Central memory CD4-positive, alpha-beta T cell (primary cell): ENCODE measurements around the gene RNF187.
"Not testable (repeated sequence)": the region's sequence is repeated elsewhere in the genome, so short reads cannot be mapped to it uniquely, and the experiment has no call there.

Experiments used
- DNase-seq: peaks from one replicate; pipeline ENCODE4 v3.0.0; 2022

RNF187 gene

DNA sequence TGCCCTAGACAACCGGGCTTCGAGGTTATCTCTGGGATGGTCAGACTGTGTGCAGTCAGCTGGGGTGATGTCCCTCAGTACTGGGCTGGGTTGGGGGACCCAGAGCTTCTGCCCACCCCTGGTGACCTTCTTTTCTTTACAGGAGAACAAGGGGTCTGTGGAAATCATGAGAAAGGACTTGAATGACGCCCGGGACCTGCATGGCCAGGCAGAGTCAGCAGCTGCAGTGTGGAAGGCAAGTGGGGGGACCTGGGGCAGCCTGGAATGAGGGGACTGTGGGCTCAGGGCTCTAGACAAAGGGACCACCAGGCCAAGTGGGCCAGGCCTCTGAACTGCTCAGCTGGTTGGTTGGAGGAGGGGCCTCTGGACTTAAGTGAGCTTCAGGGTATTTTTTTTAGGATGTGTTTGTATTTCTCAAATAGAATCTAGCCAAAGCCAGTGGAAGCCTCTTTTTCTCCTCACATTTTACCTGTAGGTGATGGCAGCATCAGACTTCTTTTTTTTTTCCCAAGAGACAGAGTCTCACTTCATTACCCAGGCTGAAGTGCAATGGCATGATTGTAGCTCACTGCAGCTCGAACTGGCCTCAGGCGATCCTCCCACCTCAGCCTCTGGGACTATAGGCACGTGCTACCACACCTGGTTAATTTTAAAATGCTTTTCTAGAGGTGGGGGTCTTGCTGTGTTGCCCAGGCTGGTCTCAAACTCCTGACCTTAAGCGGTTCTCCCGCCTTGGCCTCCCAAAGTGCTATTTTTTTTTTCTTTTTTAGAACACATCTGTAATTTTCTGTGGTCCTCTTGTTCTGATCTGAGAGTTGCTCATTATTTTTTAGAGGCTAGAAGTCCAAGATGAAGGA, 1.9 kb downstream of the RNF187 start:
- no peak for DNase-seq

DNA sequence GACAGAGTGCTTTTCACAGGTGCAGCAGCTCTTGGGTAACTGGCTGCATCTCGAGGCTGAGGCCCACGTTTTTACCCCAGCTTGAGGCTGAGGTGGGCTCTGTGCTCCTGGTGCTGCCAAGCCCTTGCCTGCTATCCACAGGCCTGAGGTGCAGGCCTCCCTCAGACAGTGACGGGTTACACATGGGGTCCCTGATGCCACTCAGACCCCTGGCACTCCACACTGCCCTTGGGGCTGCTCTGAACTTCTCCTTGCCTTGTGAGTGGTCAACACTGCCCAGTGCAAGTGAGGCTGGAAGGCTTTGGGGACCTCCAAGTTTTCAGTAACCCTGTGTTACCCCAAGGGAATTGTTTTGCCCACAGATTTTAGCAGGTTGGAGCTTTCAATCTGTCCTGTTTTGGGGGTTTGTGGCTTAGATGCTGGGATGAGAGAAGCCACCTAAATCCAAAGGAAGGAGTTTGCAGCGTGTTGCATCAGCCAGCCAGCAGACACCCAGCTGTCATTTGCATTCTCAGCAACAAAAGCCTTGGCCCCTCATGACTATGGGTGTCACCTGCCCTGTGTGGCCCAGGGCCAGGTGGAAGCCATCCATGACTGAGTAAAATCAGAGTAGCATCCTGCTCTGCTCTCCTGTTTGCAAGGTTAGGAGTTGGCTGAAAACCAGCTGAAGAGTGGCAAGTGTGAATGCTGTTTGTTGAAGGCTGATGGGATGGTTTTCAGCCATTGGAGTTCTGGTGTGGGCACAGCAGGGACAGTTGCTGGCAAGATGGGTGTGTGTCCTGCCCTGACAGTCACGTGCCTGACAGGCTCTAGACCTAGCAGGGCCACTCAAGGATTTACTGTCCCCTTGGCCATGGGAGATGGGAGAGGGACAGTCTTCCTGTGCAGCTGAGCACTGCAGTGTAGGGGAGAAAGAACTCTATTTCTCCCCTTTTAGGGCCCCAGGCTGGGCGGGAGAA, 3.2 kb downstream of the RNF187 start:
- no peak for DNase-seq

- DNase-seq, result no peak
Measured at GRCh38 chr1:228493141-228494043, 6.2 kb downstream of the RNF187 start.

GRCh38 chr1:228494044-228494353, 6.8 kb downstream of the RNF187 start:
- DNase-seq, result no peak

DNA sequence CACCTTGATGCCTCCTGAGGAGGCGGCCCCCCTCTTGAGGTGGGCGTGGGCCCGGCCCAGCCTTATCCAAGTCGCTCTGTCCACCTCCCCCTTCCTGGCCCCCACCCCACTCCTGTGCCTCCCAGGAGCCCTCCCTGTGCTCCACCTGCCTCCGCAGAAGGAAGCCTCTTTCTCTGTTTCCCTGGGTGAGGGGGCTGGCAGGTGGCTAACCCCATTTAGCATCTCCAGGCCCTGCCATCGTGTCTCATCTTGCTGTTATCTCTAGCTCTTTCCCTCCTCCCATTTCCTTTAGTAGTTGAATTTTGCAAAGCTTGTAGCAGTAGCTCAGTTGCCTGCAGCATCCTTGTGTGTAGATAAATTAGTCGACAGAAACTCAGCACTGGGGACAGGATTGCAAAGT, 7.2 kb downstream of the RNF187 start:
- DNase-seq, result no peak

DNA sequence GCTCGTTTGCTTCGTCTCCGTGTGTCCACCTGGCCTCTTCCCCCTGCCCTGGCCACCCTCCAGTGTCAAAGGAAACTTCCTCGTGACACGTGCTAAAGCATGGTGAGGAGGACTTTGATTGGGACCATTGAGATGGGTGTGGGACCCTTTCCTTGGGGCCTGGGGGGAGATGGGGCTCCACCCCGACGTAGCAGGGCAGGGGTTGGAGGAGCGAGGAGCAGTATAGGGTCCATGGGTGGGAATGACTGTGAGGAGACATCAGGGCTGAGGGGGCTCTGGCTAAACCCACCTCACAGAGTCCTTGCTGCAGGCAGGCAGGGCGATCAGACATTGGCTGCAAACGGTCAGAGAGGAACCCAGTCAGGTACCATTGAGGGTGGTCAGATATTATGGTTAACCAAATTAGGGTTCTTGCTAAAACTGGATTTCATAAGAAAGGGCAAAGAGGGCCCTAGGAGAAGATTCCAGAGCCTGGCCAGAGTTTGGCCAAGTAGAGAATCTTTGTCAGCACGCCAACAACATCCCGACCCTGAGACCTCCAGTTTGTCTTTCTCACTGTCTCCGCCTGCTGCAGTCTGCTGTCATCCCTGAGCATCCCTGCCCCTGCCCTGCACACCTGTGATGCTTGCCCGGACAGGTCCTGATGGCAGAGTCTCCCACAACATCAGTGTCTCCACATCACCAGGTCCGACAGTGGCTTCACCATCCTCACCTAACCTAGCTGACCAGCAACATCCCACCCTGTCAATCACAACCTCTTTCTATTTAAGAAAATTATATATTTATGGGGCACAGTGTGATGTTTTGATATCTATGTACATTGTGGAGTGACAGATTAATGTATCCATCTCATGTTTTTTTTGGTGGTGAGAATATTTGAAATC, 8.0 kb downstream of the RNF187 start:
- DNase-seq, result no peak

- no peak for DNase-seq
Measured at GRCh38 chr1:228496084-228496483, 8.9 kb downstream of the RNF187 start.

DNA sequence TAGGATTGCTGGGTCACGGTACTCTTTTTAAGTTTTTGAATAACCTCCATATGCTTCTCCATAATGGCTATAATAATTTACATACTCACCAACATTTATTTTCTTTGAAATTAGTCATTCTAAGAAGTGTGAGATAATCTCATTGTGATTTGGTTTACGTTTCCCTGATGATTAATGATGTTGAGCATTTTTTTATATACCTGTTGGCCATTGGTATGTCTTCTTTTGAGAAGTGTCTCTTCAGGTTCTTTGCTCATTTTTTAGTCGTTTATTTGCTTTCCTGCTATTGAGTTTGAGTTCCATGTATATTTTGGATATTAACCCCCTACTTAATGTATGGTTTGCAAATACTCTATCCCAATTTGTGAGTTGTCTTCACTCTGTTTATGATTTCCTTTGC, 9.3 kb downstream of the RNF187 start:
- no peak for DNase-seq

DNA sequence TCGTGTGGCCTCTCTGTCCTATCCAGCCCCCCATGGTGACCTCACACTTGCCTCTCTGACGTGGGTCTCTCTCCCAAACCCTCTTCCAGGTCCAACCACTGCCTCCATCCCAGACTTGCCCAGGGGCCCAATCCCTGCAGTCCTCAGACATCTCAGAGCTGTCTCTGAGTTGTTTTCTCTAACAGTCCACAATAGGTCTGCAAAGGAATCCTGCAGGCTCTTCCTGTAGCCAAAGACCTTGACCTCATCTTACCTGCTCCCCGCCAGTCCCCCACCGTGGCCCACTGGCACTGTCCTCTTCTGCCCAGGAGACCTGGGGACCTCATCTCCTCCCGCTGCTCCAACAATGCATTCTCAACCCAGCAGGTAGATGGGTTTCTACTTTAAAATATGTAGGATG, 10.0 kb downstream of the RNF187 start:
- no peak for DNase-seq

DNA sequence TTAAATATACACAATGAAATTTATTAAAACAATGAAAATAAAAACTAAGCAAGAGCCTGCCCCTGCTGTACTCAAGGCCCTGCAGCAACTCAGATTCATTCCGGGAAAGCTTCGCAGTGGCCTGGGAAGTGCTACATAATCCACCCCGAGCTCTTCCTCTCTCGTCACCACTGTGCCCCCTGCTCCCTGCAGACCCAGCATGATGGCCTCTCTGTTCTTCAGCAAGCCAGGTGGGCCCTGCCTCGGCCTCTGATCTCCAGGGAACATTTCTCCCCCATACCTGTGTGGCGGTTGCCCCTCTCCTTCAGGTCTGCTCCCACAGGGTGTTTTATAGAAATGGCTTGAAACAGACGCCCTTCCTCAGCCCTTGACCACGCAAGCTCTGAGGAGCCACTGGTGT, 10.6 kb downstream of the RNF187 start:
- DNase-seq, result no peak

GRCh38 chr1:228500143-228500734, 13.1 kb downstream of the RNF187 start:
- DNase-seq, result no peak

DNA sequence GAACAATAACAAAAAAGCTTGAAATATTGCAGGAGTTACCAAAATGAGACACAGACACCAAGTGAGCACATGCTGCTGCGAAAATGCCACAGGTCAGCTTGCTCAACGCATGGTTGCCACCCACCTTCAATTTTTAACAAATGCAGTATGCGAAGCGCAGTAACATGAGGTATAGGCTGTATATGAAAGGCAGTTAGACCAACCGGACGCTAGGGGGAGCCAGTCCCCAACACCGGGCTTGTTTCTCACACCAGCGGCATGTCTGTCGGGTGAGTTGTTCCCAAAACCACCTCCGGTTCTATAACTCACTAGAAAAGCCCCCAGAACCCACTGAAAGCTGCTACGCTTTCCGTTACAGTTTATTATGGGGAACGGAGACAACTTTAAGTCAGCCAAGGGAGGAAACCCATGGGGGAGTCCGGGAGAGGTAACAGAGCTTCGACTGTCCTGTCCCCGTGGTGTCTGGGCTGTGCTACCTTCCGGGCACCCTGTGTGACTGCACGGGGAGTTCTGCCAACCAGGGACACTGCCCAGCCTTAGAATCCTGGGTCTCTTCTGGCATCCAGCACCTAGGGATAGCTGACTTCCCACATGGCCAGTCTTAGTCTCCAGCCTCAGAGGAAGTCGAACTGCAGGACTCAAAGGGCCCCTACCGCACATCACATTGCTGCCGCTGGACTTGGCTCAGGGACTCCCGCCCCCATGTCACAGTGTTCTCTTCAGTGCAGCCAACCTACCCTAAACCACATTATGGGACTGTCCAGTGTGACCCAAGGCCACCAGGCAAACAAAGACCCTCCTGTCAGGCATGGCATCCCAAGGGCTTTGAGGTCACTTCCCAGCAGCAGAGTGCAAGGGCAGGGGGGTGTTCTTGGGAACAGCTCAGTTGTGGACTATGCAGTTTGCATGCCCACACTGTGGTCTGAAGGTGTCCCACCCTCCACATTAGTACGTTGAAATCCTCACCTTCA, 14.0 kb downstream of the RNF187 start:
- peak; percentile 80 for DNase-seq

DNA sequence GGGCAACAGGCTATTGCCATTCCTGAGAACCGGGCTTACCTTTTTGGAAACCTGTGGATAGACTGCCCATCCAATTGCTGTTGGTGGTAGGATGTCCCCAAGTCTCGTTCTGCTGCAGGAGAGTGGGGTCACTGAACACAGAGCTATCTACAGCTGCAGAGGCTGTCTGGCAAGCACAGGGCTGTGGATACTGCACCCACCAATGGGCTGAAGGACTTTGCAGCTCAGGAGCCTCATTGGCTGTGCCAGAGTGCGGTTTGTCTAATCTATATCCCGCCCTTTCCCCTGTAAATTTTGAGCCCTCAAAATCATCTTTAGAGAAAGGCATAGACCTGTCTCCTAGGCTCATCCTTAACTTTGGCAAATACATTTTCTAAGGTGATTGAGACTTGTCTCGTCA, 15.3 kb downstream of the RNF187 start:
- no peak for DNase-seq

GRCh38 chr1:228505944-228506343, 18.8 kb downstream of the RNF187 start:
- not testable (repeated sequence) for DNase-seq

DNA sequence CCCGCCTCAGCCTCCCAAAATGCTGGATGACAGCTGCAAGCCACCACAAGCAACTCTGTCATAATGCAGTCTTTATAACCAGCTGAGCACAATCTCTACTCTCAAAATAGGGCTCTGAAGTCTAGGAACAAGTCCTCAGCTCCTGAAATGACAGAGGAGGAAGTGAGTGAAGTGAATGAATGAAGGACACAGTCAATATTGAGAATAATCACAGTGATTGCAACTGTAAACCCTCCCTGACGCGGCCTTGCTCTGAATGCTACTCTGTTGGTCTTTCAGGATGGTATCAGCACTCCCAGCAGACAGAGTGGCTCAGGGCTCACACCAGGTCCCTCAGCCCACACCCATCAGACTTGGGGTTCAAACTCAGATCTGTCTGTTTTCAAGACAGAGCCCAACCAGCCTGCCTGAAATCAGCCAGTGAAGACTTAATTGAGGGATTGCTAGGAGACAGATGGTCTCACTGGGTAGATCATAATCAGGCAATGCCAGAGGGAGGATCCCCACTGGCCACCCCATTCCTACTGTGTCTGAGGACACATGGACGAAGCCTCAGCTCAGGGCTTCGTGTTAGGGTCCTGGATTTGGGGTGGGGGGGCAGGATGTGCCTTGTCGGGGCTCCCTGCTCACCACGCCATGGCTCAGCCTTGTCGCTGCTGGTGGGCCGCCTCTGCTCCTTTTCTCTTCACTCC, 20.9 kb downstream of the RNF187 start:
- DNase-seq, result no peak

DNA sequence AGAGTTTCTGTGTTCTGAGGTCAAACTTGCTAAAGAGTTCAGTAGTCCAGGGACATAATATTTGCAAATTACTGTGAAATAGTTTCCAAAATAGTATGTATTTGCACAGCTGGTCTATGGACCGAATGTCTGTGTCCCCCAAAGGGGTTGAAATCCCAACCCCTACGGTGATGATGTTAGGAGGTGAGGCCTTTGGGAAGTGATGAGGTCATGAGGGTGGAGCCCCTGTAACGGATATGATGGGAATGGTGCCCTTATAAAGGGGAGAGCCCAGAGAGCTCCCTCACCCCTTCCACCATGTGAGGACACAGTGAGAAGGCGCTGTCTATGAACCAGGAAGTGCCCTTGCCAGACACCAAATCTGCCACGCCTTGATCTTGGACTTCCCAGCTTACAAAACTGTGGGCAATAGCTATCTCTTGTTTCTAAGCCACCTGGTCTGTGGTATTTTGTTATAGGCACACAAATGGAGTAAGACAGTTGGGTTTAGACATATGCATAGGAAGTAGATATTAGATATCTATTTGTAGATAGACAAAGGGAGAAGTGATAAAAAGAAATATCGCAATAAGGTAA, 21.7 kb downstream of the RNF187 start:
- no peak for DNase-seq

DNA sequence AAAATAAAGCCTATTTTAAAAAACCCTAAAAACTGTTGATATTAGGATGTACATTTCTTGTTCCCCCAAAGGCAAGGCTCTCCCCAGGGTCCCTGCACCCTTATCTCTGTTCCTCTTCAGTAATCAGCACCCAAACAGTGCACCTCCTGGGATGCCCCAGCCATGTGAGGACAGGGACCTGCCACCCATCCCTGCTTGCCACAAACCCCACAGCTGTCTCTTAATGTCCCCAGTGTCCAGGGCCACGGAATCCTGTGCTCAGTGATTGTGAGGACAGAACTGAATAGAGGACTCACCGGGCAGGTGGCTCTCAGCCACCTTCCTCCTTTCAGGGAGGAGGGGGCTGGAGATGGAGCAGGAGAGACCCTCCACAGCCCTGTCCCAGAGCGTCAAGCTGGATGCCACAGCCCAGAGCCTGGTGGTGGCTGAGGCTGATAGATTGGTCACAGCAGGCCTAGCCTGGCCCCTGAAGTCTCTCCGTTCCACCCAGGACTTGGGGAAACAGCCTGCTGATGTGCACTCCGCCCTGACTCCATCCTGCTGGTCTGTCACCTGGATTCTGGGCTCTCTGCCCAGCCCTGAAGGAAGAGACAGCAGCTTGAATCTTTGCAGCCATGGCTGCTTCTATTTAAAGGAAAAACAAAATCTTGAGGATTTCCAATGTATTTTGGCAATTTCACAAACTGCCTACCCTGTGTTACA, 23.1 kb downstream of the RNF187 start:
- no peak for DNase-seq

- DNase-seq, result no peak
Measured at GRCh38 chr1:228510803-228511413, 23.7 kb downstream of the RNF187 start.
